Measurements from ENCODE around the gene CHIT1.

DNA sequence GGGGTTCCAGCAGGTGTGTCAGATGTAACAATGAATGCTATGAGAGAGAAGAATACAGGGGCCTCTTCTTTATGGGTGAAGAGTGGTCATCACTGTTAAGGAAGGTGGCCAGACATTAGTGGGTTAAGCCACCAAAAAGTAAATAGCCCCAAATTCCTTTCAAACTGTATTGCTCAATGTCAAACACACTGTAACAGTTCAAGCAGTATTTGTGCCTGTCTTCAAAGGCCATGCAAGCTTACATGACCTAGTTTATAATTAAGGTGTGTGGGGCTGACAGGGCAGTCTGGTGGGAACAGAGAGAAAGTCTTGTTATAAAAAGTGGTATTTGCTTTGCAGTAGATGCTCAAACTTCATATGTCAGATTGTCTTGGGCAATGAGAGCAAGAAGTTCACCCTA lies 18.5 kb downstream of the CHIT1 start:
- TF ChIP-seq RFX5 (IDR thresholded peaks at IDR 0.05; ENCODE audit: low read depth, low read length): no peak
- TF ChIP-seq, protein P1, sequence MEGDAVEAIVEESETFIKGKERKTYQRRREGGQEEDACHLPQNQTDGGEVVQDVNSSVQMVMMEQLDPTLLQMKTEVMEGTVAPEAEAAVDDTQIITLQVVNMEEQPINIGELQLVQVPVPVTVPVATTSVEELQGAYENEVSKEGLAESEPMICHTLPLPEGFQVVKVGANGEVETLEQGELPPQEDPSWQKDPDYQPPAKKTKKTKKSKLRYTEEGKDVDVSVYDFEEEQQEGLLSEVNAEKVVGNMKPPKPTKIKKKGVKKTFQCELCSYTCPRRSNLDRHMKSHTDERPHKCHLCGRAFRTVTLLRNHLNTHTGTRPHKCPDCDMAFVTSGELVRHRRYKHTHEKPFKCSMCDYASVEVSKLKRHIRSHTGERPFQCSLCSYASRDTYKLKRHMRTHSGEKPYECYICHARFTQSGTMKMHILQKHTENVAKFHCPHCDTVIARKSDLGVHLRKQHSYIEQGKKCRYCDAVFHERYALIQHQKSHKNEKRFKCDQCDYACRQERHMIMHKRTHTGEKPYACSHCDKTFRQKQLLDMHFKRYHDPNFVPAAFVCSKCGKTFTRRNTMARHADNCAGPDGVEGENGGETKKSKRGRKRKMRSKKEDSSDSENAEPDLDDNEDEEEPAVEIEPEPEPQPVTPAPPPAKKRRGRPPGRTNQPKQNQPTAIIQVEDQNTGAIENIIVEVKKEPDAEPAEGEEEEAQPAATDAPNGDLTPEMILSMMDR (CRISPR knock-in tag; IDR thresholded peaks at IDR 0.05): no peak
- TF ChIP-seq EZH2 (conservative IDR thresholded peaks at IDR 0.05; ENCODE audit: low read depth, low read length): no peak
- no peak for TF ChIP-seq FIP1L1 (IDR thresholded peaks at IDR 0.05; ENCODE audit: borderline replicate concordance, insufficient read depth, low read depth, low read length)
- TF ChIP-seq THYN1 (CRISPR knock-in tag; IDR thresholded peaks at IDR 0.05; ENCODE audit: borderline replicate concordance, low read depth): no peak

Data from HepG2 (cell line).